HepG2 (cell line): ENCODE results near the gene PCGF3. TPM values are rescaled to one million over a fixed set of nuclear protein-coding genes. Genes with fewer than 3 reads are reported as not detected.

ENCODE experiments used
- ATAC-seq: fragments of 200-7000 bp; cut with Tn5 transposase; 3 replicates; pipeline ENCODE4 v1.9.1; 2020; ENCODE audit warnings: mild to moderate bottlenecking, moderate library complexity
- BruUV-seq: library from RNA; stranded (reverse); fragments of 400-500 nt; replicated peaks from 2 replicates; lab custom pipeline; 2021; lab: Mats Ljungman, UMichigan
- CTCF ChIA-PET: fragments of 300-600 bp; formaldehyde crosslinking; extraction: SDS; loops from one replicate; lab custom pipeline; 2021; ENCODE audit warnings: low total read pairs, inconsistent platforms, low intra/inter-chr PET ratio; lab: Yijun Ruan, JAX
- POLR2A ChIA-PET: fragments of 350-600 bp; sonication (Branson Sonifier 250); formaldehyde crosslinking; loops from one replicate; lab custom pipeline; 2020; ENCODE audit warnings: antibody characterized with exemption, inconsistent platforms; lab: Yijun Ruan, JAX
- DNase-seq: peaks from one replicate; pipeline ENCODE4 v3.0.0-alpha.2; 2015; ENCODE audit warnings: low spot score
- FAIRE-seq: peaks from 3 replicates; lab custom pipeline; 2011; peaks lifted over from hg19 to GRCh38; lab: Jason Lieb, UNC
- H2AFZ ChIP-seq: one replicate; pipeline ENCODE4 v1.6.1; 2011; ENCODE audit warnings: low read length, inconsistent platforms
- H3K27ac ChIP-seq: fragments of 300-600 bp; 3 replicates; pipeline ENCODE4 v1.8.0; 2011; ENCODE audit warnings: mixed run types, mild to moderate bottlenecking, mixed read lengths, low read length, inconsistent platforms; ENCODE audit not compliant: insufficient read depth; ENCODE audit errors: extremely low read length
- H3K27me3 ChIP-seq, 2 experiments: fragments of 200-600 bp in 1 of 2; 2 replicates in 1 of 2; 3 replicates in 1 of 2; pipeline versions ENCODE4 v1.6.0 to v1.8.0; 2011; ENCODE audit warnings: low read length in 2 of 2, mild to moderate bottlenecking in 2 of 2, moderate library complexity in 2 of 2, inconsistent platforms in 1 of 2; ENCODE audit not compliant: insufficient read depth in 2 of 2, control insufficient read depth in 1 of 2
- H3K36me3 ChIP-seq, 2 experiments: fragments of 200-600 bp in 1 of 2; replicated peaks in 1 of 2; 2 replicates in 1 of 2; 3 replicates in 1 of 2; pipeline versions ENCODE4 v1.5.1 to v1.8.0; 2011; ENCODE audit warnings: low read length in 2 of 2, inconsistent platforms in 1 of 2; ENCODE audit not compliant: insufficient read depth in 2 of 2, control insufficient read depth in 1 of 2
- H3K4me1 ChIP-seq: 2 replicates; pipeline ENCODE4 v1.5.1; 2012; ENCODE audit warnings: low read length, inconsistent platforms; ENCODE audit not compliant: insufficient read depth
- H3K4me2 ChIP-seq: 2 replicates; pipeline ENCODE4 v1.6.0; 2011; ENCODE audit warnings: low read depth, low read length, inconsistent platforms
- H3K4me3 ChIP-seq, 3 experiments: fragments of 200-600 bp in 1 of 3; sonication (generic), shearing (Covaris generic) in 1 of 3; replicated peaks in 1 of 3; 2 replicates each; pipeline ENCODE4 v1.5.1; 2011 to 2016; ENCODE audit warnings: low read length in 3 of 3, inconsistent platforms in 2 of 3, low read depth in 2 of 3, mild to moderate bottlenecking in 2 of 3, control low read depth in 1 of 3, mixed read lengths in 1 of 3; ENCODE audit not compliant: insufficient read depth in 1 of 3
- H3K79me2 ChIP-seq: one replicate; pipeline ENCODE4 v1.6.1; 2011; ENCODE audit warnings: low read length, inconsistent platforms; ENCODE audit not compliant: insufficient read depth
- H3K9ac ChIP-seq: 2 replicates; pipeline ENCODE4 v1.6.0; 2011; ENCODE audit warnings: mild to moderate bottlenecking, low read depth, low read length, inconsistent platforms; ENCODE audit not compliant: insufficient read depth
- H3K9me3 ChIP-seq: 2 replicates; pipeline ENCODE4 v1.5.1; 2012; ENCODE audit warnings: mild to moderate bottlenecking, low read length
- H4K20me1 ChIP-seq: 2 replicates; pipeline ENCODE4 v1.6.0; 2011; ENCODE audit warnings: inconsistent platforms, mild to moderate bottlenecking, low read length, moderate library complexity; ENCODE audit not compliant: insufficient read depth
- AKAP8 ChIP-seq: sonication (generic); formaldehyde crosslinking; IDR thresholded peaks from 2 replicates; pipeline ENCODE4 v1.5.1; 2020; ENCODE audit warnings: mild to moderate bottlenecking, missing genetic modification reagents
- ESRRA ChIP-seq: sonication (generic); formaldehyde crosslinking; IDR thresholded peaks from 2 replicates; pipeline ENCODE4 v1.5.1; 2020; ENCODE audit warnings: mild to moderate bottlenecking, low read depth, missing genetic modification reagents
- IKZF1 ChIP-seq: fragments of 450-650 bp; IDR thresholded peaks from 2 replicates; pipeline ENCODE4 v1.7.1; 2016
- KIAA2018 ChIP-seq: sonication (generic); formaldehyde crosslinking; IDR thresholded peaks from 2 replicates; pipeline ENCODE4 v1.5.0; 2020; ENCODE audit warnings: mild to moderate bottlenecking, missing genetic modification reagents, borderline replicate concordance
- KLF15 ChIP-seq: sonication (generic); formaldehyde crosslinking; IDR thresholded peaks from 2 replicates; pipeline ENCODE4 v1.8.1; 2023; ENCODE audit warnings: borderline replicate concordance, mild to moderate bottlenecking, inconsistent platforms, missing genetic modification reagents, mixed read lengths
- SNRNP70 ChIP-seq: fragments of 200-400 bp; formaldehyde crosslinking; IDR thresholded peaks from 2 replicates; pipeline ENCODE4 v1.6.1; 2017; ENCODE audit warnings: mild to moderate bottlenecking, low read depth, low read length, moderate library complexity
- TGIF2 ChIP-seq: IDR thresholded peaks from 2 replicates; pipeline ENCODE4 v1.6.1; 2016; ENCODE audit warnings: control low read depth, missing compliant biosample characterization
- TRAFD1 ChIP-seq: sonication (generic); formaldehyde crosslinking; IDR thresholded peaks from 2 replicates; pipeline ENCODE4 v1.5.1; 2020; ENCODE audit warnings: missing genetic modification reagents, mild to moderate bottlenecking, borderline replicate concordance
- ZNF335 ChIP-seq: sonication (generic); formaldehyde crosslinking; IDR thresholded peaks from 2 replicates; pipeline ENCODE4 v1.4.0; 2020; ENCODE audit warnings: missing genetic modification reagents
- ZSCAN25 ChIP-seq: sonication (generic); formaldehyde crosslinking; IDR thresholded peaks from 2 replicates; pipeline ENCODE4 v1.8.0; 2022; ENCODE audit warnings: mild to moderate bottlenecking, missing genetic modification reagents
- ZZZ3 ChIP-seq: sonication (generic); formaldehyde crosslinking; IDR thresholded peaks from 2 replicates; pipeline ENCODE4 v1.4.0; 2020; ENCODE audit warnings: missing genetic modification reagents, mild to moderate bottlenecking, borderline replicate concordance
- WGBS: methylation state at CpG from one replicate; pipeline ENCODE4 v1.1.6; 2017; ENCODE audit warnings: low lambda C conversion rate; 5-methylcytosine and 5-hydroxymethylcytosine counted together
- in situ Hi-C: cut with HindIII; loops from 2 replicates; pipeline ENCODE4 v1.10.0; 2017; ENCODE audit warnings: low pct_unique_long_range_greater_than_20kb; ENCODE audit not compliant: extremely low pct_ligation_motif_present
- intact Hi-C: fragments of 100-400 bp; cut with micrococcal nuclease; formaldehyde crosslinking; loops from one replicate; pipeline ENCODE4 v1.10.0; 2022; ENCODE audit not compliant: unreplicated experiment
- polyA plus RNA-seq, 8 experiments: library from polyadenylated mRNA; depleted of rRNA in 3 of 8; stranded (reverse) in 7 of 8; unstranded in 1 of 8; fragments of >200 nt; fragmentation: Illumina TruSeq in 4 of 8; extraction: Trizol in 4 of 8; gene quantifications; 2 replicates each; pipeline versions ENCODE4 v1.2.1 to v1.2.3, GENCODE V29; 2011 to 2016; ENCODE audit warnings: low read depth in 4 of 8, missing spikeins in 1 of 8, mixed read lengths in 1 of 8; ENCODE audit not compliant: insufficient read depth in 1 of 8
- total RNA-seq, 5 experiments: library from RNA; depleted of rRNA; stranded (reverse); fragments of >200 nt; fragmentation: Illumina TruSeq; extraction: Trizol; gene quantifications; 2 replicates each; pipeline ENCODE4 v1.2.3, GENCODE V29; 2016; ENCODE audit warnings: low read depth in 1 of 5
- TF ChIP-seq, protein P1 (sequence below): sonication (generic); formaldehyde crosslinking; IDR thresholded peaks from 2 replicates; pipeline ENCODE4 v1.8.0; 2022; ENCODE audit warnings: mild to moderate bottlenecking, missing genetic modification reagents, borderline replicate concordance

Gene PCGF3
- total and polyA plus RNA-seq, 2 of the 13 experiments (the other 11 are each of a cell fraction or from before 2014, with no cell fraction given): 28.6 to 66.2 TPM

- no peak for TF ChIP-seq ESRRA (CRISPR knock-in tag)
- no peak for TF ChIP-seq ZNF335 (CRISPR knock-in tag)
- no peak for TF ChIP-seq IKZF1
- TF ChIP-seq ZSCAN25 (CRISPR knock-in tag): no peak
- TF ChIP-seq SNRNP70: no peak
- TF ChIP-seq KLF15: no peak
- no peak for TF ChIP-seq TGIF2
- no peak for TF ChIP-seq AKAP8 (CRISPR knock-in tag)
- no peak for TF ChIP-seq KIAA2018 (CRISPR knock-in tag)
- TF ChIP-seq ZZZ3: no peak
- TF ChIP-seq, protein P1, sequence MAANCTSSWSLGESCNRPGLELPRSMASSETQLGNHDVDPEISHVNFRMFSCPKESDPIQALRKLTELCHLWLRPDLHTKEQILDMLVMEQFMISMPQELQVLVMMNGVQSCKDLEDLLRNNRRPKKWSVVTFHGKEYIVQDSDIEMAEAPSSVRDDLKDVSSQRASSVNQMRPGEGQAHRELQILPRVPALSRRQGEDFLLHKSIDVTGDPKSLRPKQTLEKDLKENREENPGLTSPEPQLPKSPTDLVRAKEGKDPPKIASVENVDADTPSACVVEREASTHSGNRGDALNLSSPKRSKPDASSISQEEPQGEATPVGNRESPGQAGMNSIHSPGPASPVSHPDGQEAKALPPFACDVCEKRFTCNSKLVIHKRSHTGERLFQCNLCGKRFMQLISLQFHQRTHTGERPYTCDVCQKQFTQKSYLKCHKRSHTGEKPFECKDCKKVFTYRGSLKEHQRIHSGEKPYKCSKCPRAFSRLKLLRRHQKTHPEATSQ (CRISPR knock-in tag): no peak
- no peak for TF ChIP-seq TRAFD1 (CRISPR knock-in tag)
- in situ Hi-C loops: no loop called here
- POLR2A ChIA-PET: no interaction called here
- Histone ChIP-seq H3K27ac (no peak overlapping the region), H3K9me3 (no peaks in the 10 kb centered on the region), H3K9ac (no peak overlapping the region), H3K79me2 (no peaks in the 10 kb centered on the region), H3K27me3 (peaks cover 3 to 33% of the 10 kb centered on the region in 2 experiments; a peak in 3 of 5 replicates), H3K4me2 (no peak overlapping the region), H3K4me1 (peaks cover 53% of the 10 kb centered on the region), H3K36me3 (no peaks in the 10 kb centered on the region), H3K4me3 (no peak overlapping the region), H4K20me1 (no peaks in the 10 kb centered on the region), H2AFZ (no peak overlapping the region)
- WGBS: 83% methylated on average over 36 of the region's 42 CpGs
- DNase-seq (no peak), ATAC-seq (no peak), FAIRE-seq (no peak)
- CTCF ChIA-PET: no interaction called here
- BruUV-seq: no TSS peak
- intact Hi-C loops: no loop called here
These were observed 43.5 kb upstream of the PCGF3 start for GRCh38 chr4:661881-662761.
